Fibroblast of lung (primary cell): ENCODE results near the gene SPOCK1.

Source experiments
- EZH2 ChIP-seq: IDR thresholded peaks from 2 replicates; pipeline ENCODE4 v1.5.1; 2012; ENCODE audit warnings: low read length, control low read depth, mild to moderate bottlenecking; ENCODE audit errors: missing control alignments
- TF ChIP-seq, protein P1 (sequence below), 2 donors: IDR thresholded peaks in 1 of 2; conservative IDR thresholded peaks in 1 of 2; 1 replicate in 1 of 2; 2 replicates in 1 of 2; pipeline ENCODE4 v1.5.1; 2011 to 2012; ENCODE audit warnings: low read length in 2 of 2, control low read depth in 1 of 2, inconsistent platforms in 1 of 2, low read depth in 1 of 2, mild to moderate bottlenecking in 1 of 2

DNA sequence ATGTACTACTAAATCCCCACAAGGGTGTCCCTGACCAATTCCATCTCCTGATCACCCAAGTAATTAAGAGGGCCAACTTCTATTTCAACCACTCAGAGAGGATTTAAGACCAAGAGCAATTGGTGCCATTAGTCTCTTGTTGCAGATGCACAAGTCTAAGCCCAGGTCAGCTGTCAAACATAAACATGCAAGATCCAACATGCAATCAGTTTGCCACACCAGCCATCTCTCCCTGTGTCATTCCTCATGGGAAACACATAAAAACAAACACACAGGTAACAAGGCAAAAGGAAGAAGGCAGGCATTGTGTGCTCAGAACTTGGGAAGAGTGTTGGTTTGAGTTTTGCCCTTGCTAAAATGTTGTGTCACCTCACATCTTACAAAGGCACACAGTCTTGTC lies 139.2 kb downstream of the SPOCK1 start:
- TF ChIP-seq, protein P1, sequence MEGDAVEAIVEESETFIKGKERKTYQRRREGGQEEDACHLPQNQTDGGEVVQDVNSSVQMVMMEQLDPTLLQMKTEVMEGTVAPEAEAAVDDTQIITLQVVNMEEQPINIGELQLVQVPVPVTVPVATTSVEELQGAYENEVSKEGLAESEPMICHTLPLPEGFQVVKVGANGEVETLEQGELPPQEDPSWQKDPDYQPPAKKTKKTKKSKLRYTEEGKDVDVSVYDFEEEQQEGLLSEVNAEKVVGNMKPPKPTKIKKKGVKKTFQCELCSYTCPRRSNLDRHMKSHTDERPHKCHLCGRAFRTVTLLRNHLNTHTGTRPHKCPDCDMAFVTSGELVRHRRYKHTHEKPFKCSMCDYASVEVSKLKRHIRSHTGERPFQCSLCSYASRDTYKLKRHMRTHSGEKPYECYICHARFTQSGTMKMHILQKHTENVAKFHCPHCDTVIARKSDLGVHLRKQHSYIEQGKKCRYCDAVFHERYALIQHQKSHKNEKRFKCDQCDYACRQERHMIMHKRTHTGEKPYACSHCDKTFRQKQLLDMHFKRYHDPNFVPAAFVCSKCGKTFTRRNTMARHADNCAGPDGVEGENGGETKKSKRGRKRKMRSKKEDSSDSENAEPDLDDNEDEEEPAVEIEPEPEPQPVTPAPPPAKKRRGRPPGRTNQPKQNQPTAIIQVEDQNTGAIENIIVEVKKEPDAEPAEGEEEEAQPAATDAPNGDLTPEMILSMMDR (conservative IDR thresholded peaks at IDR 0.05 in 1 of 2, IDR thresholded peaks at IDR 0.05 in 1 of 2; ENCODE audit: low read depth in 1 of 2, low read length in 2 of 2), result no peak
- TF ChIP-seq EZH2, result no peak
